GM21367 (cell line): ENCODE data around the gene IPO5.

Source experiments
- ATAC-seq: cut with Tn5 transposase; IDR thresholded peaks from one replicate; pipeline ENCODE4 v1.9.1; 2021; ENCODE audit not compliant: unreplicated experiment

IPO5 gene

DNA sequence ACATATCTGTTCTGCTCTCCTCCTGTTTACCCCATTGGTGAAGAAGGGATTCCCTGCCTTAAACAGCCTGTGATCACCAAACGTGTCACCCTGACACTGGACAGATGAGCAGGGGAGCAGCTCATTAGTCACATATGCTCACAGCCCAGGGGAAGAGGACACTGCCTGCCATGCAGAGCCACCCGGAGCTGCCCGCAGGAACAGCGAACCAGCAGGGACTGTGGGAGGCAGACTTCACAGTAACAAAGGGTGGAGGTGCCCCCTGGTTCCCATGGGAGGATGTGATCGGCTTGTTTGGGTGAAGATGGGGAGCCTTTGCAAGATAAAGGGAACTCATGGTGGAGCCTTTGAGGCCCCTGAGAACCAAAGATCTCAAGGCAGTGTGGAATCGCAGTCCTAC, 100.8 kb downstream of the IPO5 start:
- ATAC-seq: no peak

DNA sequence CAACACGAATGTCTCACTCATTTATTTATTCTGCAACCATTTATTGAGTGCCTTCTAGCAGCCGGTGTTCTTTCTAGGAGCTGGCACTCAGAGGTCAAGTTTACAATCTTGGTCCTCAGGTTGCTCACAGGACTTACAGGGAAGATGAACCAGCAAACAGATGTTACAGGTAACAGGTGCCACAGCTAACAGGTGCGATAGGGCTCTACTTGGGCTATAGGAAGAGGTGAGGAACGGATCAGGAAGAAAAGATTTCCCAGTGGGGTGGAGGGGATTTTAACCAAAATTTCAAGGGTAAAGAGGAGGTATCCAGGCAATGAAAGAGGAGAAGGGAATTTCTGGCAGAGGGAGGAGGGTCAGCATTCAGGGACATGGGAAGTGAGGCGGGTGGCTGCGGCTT, 102.1 kb downstream of the IPO5 start:
- ATAC-seq: no peak

DNA sequence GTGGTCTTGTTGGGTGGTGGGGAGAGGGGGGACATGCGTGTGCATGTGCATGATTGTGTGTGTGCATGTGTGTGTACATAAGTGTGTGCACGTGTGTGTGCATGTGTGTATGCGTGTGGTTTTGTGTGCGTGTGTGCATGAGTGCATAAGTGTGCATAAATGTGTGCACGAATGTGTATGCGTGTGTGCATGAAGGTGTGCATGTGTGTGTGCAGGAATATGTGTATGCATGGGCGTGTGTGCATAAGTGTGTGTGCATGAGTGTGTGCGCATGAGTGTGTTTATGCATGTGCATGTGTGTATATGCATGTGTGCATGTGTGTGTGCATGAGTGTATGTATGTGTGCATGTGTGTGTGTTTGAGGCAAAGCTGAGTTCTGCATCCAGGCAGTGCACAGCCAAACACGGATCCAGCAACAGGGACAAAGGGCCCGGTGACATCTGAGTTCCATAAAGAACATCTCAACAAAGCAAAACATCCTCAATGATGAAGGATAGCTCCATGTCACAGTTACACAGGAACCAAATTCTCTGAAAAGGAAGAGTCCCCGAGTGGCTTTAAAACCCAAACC, 103.5 kb downstream of the IPO5 start:
- no peak for ATAC-seq

DNA sequence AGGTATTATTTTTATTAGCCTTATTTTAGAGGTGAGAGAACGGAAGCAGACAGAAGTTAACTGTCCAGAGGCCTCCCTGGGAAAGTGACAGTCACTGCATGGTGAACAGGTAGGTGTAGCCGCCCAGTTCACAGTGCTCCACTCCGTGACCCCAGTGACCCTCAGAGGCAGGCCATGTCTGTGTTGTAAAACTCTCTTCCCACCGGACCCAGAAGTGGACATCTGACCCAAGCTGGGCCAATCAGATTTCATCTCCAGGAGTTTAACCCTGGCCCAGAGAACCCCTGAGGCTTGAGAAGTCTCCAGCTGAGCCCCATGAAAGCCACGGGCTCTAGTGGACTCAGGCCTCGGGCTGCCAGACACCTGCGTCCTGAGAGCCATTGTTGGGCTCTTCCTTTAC, 105.8 kb downstream of the IPO5 start:
- no peak for ATAC-seq

DNA sequence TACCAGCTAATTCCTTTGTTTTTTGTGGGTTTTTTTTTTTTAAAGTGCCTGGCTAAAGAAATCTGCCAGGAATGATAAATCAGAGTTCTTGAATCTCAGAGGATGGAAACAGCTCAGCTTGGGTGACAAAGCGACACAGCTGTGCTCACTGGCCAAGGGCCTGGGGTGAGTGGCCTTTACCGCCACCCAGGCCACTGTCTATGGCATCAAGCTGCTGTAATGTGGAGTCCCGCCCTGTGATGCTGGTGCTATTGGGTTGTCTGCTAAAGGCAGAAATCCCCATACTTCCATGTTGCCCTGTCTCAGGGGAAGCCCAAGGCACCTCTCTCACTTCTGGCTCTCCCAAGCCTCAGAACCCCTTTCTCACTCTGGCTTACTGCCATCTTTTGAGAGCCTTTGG, 106.8 kb downstream of the IPO5 start:
- ATAC-seq: no peak

DNA sequence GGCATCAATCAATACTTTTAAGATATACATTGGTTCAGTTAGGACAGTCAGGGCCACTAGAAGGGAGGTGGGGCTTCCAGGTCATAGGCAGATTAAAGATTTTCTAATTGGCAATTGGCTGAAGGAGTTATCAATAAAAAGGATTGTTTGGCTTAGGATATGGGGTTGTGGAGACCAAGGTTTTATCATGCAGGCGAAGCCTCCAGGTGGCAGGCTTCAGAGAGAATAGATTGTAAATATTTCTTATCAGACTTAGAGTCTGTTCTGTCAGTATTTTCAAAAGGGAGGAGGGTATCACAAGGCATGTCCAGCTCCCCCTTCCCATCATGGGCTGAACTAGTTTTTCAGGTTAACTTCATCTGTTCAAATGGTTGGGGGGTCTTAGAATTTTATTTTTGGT, 112.0 kb downstream of the IPO5 start:
- no peak for ATAC-seq

DNA sequence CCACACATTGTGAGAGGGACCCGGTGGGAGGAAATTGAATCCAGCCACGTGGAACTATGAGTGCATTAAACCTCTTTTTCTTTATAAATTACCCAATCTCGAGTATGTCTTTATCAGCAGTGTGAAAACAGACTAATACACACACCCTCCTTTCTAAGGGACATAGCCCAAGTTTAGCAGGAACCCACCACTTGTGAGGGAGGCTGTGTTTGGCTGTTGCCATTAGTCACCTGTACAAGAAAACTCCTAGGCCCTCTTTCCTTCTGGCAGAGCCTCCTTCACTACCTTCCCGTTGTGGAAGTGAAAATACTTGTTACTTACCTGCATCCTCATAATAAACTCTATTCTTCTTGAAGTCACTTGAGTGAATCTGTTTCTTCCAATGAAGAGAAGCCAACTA, 113.2 kb downstream of the IPO5 start:
- ATAC-seq: no peak

DNA sequence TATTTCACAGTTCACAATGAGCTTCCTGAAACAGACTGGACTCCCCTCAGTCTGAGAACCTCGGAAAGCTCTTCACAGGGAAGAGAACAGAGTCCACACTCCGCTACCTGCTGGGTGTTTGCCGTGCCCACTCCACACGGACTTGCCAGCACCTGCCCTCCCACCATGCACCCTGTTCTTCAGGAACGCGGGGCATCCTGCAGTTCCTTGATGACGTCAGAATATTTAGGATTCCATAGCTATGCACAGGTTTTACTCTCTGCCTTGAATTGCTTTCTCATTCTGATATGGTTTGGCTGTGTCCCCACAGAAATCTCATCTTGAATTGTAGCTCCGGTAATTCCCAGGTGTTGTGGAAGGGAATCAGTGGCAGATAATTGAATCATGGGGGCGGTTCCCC, 115.0 kb downstream of the IPO5 start:
- ATAC-seq: no peak

DNA sequence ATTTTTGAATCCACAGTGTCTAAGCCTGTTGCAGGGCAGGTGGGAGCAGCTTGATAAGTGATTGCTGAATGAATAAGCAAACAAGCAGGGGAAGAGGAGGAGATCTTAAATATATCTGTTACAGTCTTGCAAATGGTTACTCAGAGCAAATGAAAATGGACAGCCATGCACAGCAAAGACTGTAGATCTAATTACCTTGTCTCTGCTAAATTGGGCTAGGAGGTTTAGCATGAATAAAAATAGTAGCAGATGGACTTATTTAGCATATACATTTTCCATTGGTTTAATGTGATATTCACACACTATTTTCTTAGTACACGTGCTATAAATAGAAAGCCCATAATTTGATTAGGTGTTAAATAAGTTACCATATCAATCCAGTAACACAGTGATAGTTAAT, 116.5 kb downstream of the IPO5 start:
- ATAC-seq: no peak

DNA sequence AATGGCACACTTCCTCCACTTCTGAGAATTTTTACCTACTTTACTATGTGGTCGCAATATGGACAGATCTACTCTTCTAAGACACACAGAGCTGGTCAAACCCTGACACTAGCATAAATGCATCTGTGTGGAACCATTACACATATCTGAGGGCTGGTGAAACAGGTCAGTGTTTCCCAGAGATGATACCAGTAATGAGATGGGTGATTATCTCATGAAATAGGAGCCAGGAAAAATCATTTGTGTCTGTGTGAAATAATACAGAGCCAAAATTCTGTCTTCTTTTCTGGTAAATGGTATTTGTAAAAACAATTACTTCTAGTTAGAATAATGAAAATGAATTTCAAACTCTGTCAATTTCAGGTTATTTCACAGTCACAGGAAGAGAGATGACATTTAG, 117.8 kb downstream of the IPO5 start:
- ATAC-seq: no peak

DNA sequence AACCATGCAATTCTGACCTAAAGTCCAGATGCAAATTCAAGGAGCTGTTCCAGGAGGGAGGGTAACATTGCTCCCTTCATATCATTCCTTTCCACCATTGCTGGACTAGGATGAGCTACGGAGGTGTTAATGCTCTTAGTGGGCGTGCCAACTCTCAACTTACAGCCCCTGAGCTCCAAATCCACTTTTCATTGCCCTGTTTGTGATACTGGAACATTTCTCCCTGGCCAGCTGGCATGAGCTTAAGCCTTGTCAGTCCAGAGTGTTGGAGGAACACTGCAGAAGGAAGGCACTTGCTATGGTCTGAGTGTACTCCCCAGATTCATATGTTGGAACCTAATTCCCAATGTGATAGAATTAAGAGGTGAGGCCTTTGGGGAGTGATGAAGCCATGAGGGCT, 119.0 kb downstream of the IPO5 start:
- ATAC-seq: no peak
